Neural cell (in vitro differentiated cells): ENCODE data around the gene CACNA1E. TPM values are rescaled to one million over a fixed set of nuclear protein-coding genes. Genes with fewer than 3 reads are reported as not detected.
"Not testable (repeated sequence)": the region's sequence is repeated elsewhere in the genome, so short reads cannot be mapped to it uniquely, and the experiment has no call there.

Source experiments
- H2AFZ ChIP-seq: fragments of 200-600, 300-800 bp; sonication (generic), shearing (Covaris generic); 2 replicates; pipeline ENCODE4 v1.6.0; 2014; ENCODE audit warnings: low read depth, mild to moderate bottlenecking, antibody characterized with exemption, low read length, moderate library complexity
- H3F3A ChIP-seq: fragments of 200-600 bp; shearing (Covaris generic); 2 replicates; pipeline ENCODE4 v1.6.1; 2016; ENCODE audit warnings: mild to moderate bottlenecking, moderate library complexity, mixed read lengths, antibody characterized with exemption, low read length; ENCODE audit not compliant: insufficient read depth, poor library complexity, severe bottlenecking
- H3K27ac ChIP-seq: fragments of 200-600, 300-800 bp; sonication (generic), shearing (Covaris generic); 2 replicates; pipeline ENCODE4 v1.5.1; 2014; ENCODE audit warnings: mild to moderate bottlenecking, low read length, moderate library complexity
- H3K27me3 ChIP-seq: fragments of 300-800, 200-600 bp; sonication (generic), shearing (Covaris generic); 2 replicates; pipeline ENCODE4 v1.6.0; 2014; ENCODE audit warnings: mild to moderate bottlenecking, low read depth, low read length, moderate library complexity; ENCODE audit not compliant: insufficient read depth
- H3K36me3 ChIP-seq: fragments of 300-800, 200-600 bp; sonication (generic), shearing (Covaris generic); 2 replicates; pipeline ENCODE4 v1.5.1; 2014; ENCODE audit warnings: mild to moderate bottlenecking, antibody characterized with exemption, low read length, moderate library complexity; ENCODE audit not compliant: insufficient read depth
- H3K4me2 ChIP-seq: fragments of 300-800, 200-600 bp; sonication (generic), shearing (Covaris generic); 2 replicates; pipeline ENCODE4 v1.6.0; 2014; ENCODE audit warnings: mild to moderate bottlenecking, low read length
- H3K4me3 ChIP-seq: fragments of 300-800, 200-600 bp; sonication (generic), shearing (Covaris generic); 2 replicates; pipeline ENCODE4 v1.5.1; 2014; ENCODE audit warnings: mild to moderate bottlenecking, low read length, moderate library complexity
- H3K79me2 ChIP-seq: fragments of 200-600 bp; shearing (Covaris generic); replicated peaks from 2 replicates; pipeline ENCODE4 v1.6.0; 2014; ENCODE audit warnings: mild to moderate bottlenecking, low read length, moderate library complexity; ENCODE audit not compliant: insufficient read depth
- H3K9ac ChIP-seq: fragments of 300-800, 200-600 bp; sonication (generic), shearing (Covaris generic); 2 replicates; pipeline ENCODE4 v1.6.1; 2016; ENCODE audit warnings: mild to moderate bottlenecking, low read length, mixed read lengths
- H3K9me2 ChIP-seq: fragments of 200-600 bp; shearing (Covaris generic); 2 replicates; pipeline ENCODE4 v1.6.1; 2016; ENCODE audit warnings: mild to moderate bottlenecking, low read length, mixed read lengths; ENCODE audit not compliant: insufficient read depth
- H3K9me3 ChIP-seq: fragments of 200-600, 300-800 bp; sonication (generic), shearing (Covaris generic); 2 replicates; pipeline ENCODE4 v1.6.1; 2016; ENCODE audit warnings: mild to moderate bottlenecking, mixed run types, low read length, moderate library complexity, mixed read lengths
- H4K20me1 ChIP-seq: fragments of 200-600 bp; shearing (Covaris generic); 2 replicates; pipeline ENCODE4 v1.6.1; 2016; ENCODE audit warnings: mild to moderate bottlenecking, mixed run types; ENCODE audit not compliant: insufficient read depth
- EP300 ChIP-seq: fragments of 450-650 bp; conservative IDR thresholded peaks from 2 replicates; pipeline ENCODE4 v1.6.1; 2014; ENCODE audit warnings: antibody characterized with exemption, mild to moderate bottlenecking, moderate library complexity; ENCODE audit not compliant: poor library complexity, severe bottlenecking
- EZH2 ChIP-seq: fragments of 200-600, 300-800 bp; shearing (Covaris generic), sonication (generic); IDR thresholded peaks from 2 replicates; pipeline ENCODE4 v1.6.1; 2014; ENCODE audit warnings: antibody characterized with exemption, low read length, borderline replicate concordance, mild to moderate bottlenecking; ENCODE audit not compliant: insufficient read depth, poor library complexity, severe bottlenecking
- MXI1 ChIP-seq: fragments of 450-650 bp; conservative IDR thresholded peaks from 2 replicates; pipeline ENCODE4 v1.6.1; 2014; ENCODE audit warnings: antibody characterized with exemption, mild to moderate bottlenecking; ENCODE audit not compliant: poor library complexity, severe bottlenecking
- POLR2AphosphoS5 ChIP-seq: IDR thresholded peaks from 2 replicates; pipeline ENCODE4 v1.6.1; 2012
- RAD21 ChIP-seq: fragments of 450-650 bp; conservative IDR thresholded peaks from 2 replicates; pipeline ENCODE4 v1.6.1; 2014; ENCODE audit warnings: antibody characterized with exemption, mild to moderate bottlenecking, moderate library complexity
- SMC3 ChIP-seq: fragments of 450-650 bp; conservative IDR thresholded peaks from 2 replicates; pipeline ENCODE4 v1.6.1; 2014; ENCODE audit warnings: antibody characterized with exemption, mild to moderate bottlenecking, moderate library complexity; ENCODE audit not compliant: poor library complexity
- TAF1 ChIP-seq: IDR thresholded peaks from 2 replicates; pipeline ENCODE4 v1.6.1; 2012; ENCODE audit warnings: low read depth
- polyA plus RNA-seq: library from polyadenylated mRNA; depleted of rRNA; stranded (reverse); fragments of >200 nt; gene quantifications from 2 replicates; pipeline ENCODE4 v1.2.3, GENCODE V29; 2014
- TF ChIP-seq, protein P1 (sequence below): IDR thresholded peaks from 2 replicates; pipeline ENCODE4 v1.6.1; 2012; ENCODE audit warnings: borderline replicate concordance
- TF ChIP-seq, protein P2 (sequence below): fragments of 450-650 bp; IDR thresholded peaks from 2 replicates; pipeline ENCODE4 v1.5.1; 2014; ENCODE audit warnings: antibody characterized with exemption, mild to moderate bottlenecking, moderate library complexity; ENCODE audit not compliant: poor library complexity, severe bottlenecking

Gene CACNA1E
- polyA plus RNA-seq, 1 donor from 2014 or later, result 29.5 TPM

DNA sequence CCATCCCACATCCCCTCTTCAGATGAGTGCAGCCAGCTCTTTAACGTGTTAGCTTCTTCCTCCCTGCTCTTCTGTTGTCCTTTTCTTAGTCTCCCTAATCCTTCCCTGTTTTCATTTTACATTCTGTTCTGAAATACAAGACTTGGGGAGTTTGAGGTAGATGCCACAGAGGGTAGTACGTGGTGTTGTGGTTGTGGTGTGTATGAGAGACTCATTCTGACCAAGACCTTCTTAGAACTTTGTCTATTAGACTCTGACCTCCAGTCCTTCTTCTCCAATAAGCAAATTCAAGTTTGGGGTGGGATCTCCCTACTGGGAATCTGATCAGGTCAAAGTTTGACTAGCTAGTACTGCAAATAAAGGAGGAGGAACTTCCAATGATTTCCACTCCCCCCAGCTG, 39.5 kb downstream of the CACNA1E start (continued):
- TF ChIP-seq EZH2, result no peak
- TF ChIP-seq TAF1, result no peak
- no peak for TF ChIP-seq POLR2AphosphoS5

DNA sequence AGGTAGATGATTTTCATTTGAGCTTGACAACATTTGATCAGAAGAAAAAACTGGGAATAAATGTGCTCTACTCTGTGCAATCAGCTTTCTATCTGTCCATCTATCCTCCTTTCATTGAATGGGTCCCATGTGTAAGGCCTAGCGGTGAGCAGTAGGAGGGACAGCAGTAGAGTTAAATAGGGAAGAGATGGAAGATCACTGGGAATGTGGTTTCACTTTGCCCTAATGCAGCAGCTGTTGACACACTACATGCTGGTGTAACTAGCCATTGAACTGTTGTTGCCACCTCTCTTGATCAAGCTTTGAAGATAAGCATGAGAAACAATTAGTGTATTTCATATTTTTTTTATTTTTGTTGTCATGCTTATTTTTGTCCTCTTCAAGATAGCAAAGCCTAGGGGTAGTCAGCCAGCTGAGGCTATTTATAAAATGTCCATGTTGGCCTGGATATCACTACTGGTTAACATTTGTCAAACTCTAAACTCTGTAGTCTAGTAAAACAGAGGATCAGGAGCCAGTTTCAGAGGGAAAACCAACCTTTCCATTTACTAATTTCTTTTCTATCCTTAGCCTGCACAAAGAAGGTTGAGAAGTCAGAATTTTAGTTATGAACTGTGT, 41.9 kb downstream of the CACNA1E start:
- Histone ChIP-seq H3K27ac (no peak overlapping the region), H3K36me3 (no peaks in the 10 kb centered on the region), H3K9me3 (no peaks in the 10 kb centered on the region), H3K27me3 (no peaks in the 10 kb centered on the region), H3K4me3 (no peak overlapping the region), H2AFZ (no peak overlapping the region), H3K4me2 (no peak overlapping the region), H3K79me2 (no peaks in the 10 kb centered on the region), H3K9me2 (no peaks in the 10 kb centered on the region), H4K20me1 (no peaks in the 10 kb centered on the region), H3F3A (no peaks in the 10 kb centered on the region), H3K9ac (no peak overlapping the region)
- TF ChIP-seq TAF1, result no peak
- TF ChIP-seq MXI1, result no peak
- no peak for TF ChIP-seq EZH2
- TF ChIP-seq SMC3, result no peak
- TF ChIP-seq, protein P1, sequence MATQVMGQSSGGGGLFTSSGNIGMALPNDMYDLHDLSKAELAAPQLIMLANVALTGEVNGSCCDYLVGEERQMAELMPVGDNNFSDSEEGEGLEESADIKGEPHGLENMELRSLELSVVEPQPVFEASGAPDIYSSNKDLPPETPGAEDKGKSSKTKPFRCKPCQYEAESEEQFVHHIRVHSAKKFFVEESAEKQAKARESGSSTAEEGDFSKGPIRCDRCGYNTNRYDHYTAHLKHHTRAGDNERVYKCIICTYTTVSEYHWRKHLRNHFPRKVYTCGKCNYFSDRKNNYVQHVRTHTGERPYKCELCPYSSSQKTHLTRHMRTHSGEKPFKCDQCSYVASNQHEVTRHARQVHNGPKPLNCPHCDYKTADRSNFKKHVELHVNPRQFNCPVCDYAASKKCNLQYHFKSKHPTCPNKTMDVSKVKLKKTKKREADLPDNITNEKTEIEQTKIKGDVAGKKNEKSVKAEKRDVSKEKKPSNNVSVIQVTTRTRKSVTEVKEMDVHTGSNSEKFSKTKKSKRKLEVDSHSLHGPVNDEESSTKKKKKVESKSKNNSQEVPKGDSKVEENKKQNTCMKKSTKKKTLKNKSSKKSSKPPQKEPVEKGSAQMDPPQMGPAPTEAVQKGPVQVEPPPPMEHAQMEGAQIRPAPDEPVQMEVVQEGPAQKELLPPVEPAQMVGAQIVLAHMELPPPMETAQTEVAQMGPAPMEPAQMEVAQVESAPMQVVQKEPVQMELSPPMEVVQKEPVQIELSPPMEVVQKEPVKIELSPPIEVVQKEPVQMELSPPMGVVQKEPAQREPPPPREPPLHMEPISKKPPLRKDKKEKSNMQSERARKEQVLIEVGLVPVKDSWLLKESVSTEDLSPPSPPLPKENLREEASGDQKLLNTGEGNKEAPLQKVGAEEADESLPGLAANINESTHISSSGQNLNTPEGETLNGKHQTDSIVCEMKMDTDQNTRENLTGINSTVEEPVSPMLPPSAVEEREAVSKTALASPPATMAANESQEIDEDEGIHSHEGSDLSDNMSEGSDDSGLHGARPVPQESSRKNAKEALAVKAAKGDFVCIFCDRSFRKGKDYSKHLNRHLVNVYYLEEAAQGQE, result no peak
- TF ChIP-seq POLR2AphosphoS5, result no peak
- TF ChIP-seq EP300, result no peak
- TF ChIP-seq RAD21, result no peak
- TF ChIP-seq, protein P2, sequence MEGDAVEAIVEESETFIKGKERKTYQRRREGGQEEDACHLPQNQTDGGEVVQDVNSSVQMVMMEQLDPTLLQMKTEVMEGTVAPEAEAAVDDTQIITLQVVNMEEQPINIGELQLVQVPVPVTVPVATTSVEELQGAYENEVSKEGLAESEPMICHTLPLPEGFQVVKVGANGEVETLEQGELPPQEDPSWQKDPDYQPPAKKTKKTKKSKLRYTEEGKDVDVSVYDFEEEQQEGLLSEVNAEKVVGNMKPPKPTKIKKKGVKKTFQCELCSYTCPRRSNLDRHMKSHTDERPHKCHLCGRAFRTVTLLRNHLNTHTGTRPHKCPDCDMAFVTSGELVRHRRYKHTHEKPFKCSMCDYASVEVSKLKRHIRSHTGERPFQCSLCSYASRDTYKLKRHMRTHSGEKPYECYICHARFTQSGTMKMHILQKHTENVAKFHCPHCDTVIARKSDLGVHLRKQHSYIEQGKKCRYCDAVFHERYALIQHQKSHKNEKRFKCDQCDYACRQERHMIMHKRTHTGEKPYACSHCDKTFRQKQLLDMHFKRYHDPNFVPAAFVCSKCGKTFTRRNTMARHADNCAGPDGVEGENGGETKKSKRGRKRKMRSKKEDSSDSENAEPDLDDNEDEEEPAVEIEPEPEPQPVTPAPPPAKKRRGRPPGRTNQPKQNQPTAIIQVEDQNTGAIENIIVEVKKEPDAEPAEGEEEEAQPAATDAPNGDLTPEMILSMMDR, result no peak

DNA sequence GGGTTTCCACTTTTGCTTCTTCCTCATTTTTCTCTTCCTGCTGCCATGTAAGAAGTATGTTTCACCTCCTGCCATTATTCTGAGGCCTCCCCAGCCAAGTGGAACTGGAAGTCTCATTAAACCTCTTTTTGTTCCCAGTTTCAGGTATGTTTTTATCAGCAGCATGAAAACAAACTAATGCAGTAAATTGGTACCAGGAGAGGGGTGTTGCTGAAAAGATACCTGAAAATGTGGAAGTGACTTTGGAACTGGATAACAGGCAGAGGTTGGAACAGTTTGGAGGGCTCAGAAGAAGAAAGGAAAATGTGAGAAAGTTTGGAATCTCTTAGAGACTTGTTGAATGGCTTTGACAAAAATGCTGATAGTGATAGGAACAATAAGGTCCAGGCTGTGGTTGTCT, 44.9 kb downstream of the CACNA1E start:
- H3K4me3 ChIP-seq, H4K20me1 ChIP-seq, H3K4me2 ChIP-seq, H3K27me3 ChIP-seq, H3K79me2 ChIP-seq, H3K36me3 ChIP-seq, H3K9me3 ChIP-seq, H2AFZ ChIP-seq, H3K27ac ChIP-seq, H3K9me2 ChIP-seq, H3F3A ChIP-seq, H3K9ac ChIP-seq: not testable (repeated sequence)
